Endothelial cell of umbilical vein (primary cell): ENCODE data around the gene MPZL3. TPM values are rescaled to one million over a fixed set of nuclear protein-coding genes. Genes with fewer than 3 reads are reported as not detected.

Source experiments
- BruUV-seq: library from RNA; stranded (reverse); fragments of 400-500 nt; replicated peaks from 2 replicates; lab custom pipeline; 2021; lab: Mats Ljungman, UMichigan
- CTCF ChIA-PET: fragments of 300-600, 350-600 bp; sonication (Branson Sonifier 250); formaldehyde crosslinking; loops from one replicate; lab custom pipeline; 2021; ENCODE audit warnings: antibody characterized with exemption, inconsistent platforms; lab: Charles Lee
- POLR2A ChIA-PET: fragments of 300-600, 350-600 bp; sonication (Branson Sonifier 250); formaldehyde crosslinking; loops from one replicate; lab custom pipeline; 2021; ENCODE audit warnings: antibody characterized with exemption, inconsistent platforms; lab: Charles Lee
- DNase-seq: peaks from one replicate; pipeline ENCODE4 v3.0.0-alpha.2; 2011; ENCODE audit warnings: low read depth, low spot score
- FAIRE-seq: peaks from 2 replicates; lab custom pipeline; 2011; peaks lifted over from hg19 to GRCh38; lab: Jason Lieb, UNC
- H2AFZ ChIP-seq: 2 replicates; pipeline ENCODE4 v1.6.0; 2012; ENCODE audit warnings: low read depth, low read length, control low read depth, inconsistent platforms
- H3K27ac ChIP-seq: 2 replicates; pipeline ENCODE4 v1.5.1; 2011; ENCODE audit warnings: low read depth, mild to moderate bottlenecking, control low read depth, low read length, moderate library complexity; ENCODE audit not compliant: insufficient read depth
- H3K27me3 ChIP-seq, 2 experiments: 2 replicates each; pipeline versions ENCODE4 v1.6.0 to v1.6.1; 2011; ENCODE audit warnings: low read length in 2 of 2, mixed read lengths in 1 of 2; ENCODE audit not compliant: control insufficient read depth in 2 of 2, insufficient read depth in 2 of 2
- H3K36me3 ChIP-seq, 2 experiments: 2 replicates in 1 of 2; 3 replicates in 1 of 2; pipeline ENCODE4 v1.5.1; 2011; ENCODE audit warnings: low read length in 2 of 2, mild to moderate bottlenecking in 1 of 2, moderate library complexity in 1 of 2; ENCODE audit not compliant: control insufficient read depth in 2 of 2, insufficient read depth in 2 of 2; ENCODE audit errors: extremely low read depth in 1 of 2
- H3K4me1 ChIP-seq: 3 replicates; pipeline ENCODE4 v1.5.1; 2011; ENCODE audit warnings: mild to moderate bottlenecking, low read length; ENCODE audit not compliant: control insufficient read depth, insufficient read depth; ENCODE audit errors: extremely low read depth
- H3K4me2 ChIP-seq: 2 replicates; pipeline ENCODE4 v1.6.1; 2011; ENCODE audit warnings: low read length, control low read depth, mixed read lengths; ENCODE audit not compliant: insufficient read depth
- H3K4me3 ChIP-seq, 3 experiments: fragments of 200-600 bp in 1 of 3; sonication (generic), shearing (Covaris generic) in 1 of 3; replicated peaks in 1 of 3; 2 replicates each; pipeline ENCODE4 v1.5.1; 2011 to 2016; ENCODE audit warnings: control low read depth in 3 of 3, low read length in 3 of 3, mild to moderate bottlenecking in 2 of 3, inconsistent platforms in 1 of 3, low read depth in 1 of 3, moderate library complexity in 1 of 3; ENCODE audit not compliant: insufficient read depth in 1 of 3
- H3K79me2 ChIP-seq: 2 replicates; pipeline ENCODE4 v1.6.0; 2012; ENCODE audit warnings: low read length, inconsistent platforms; ENCODE audit not compliant: control insufficient read depth, insufficient read depth
- H3K9ac ChIP-seq: replicated peaks from 2 replicates; pipeline ENCODE3; 2011; ENCODE audit warnings: low read length, control low read depth; ENCODE audit not compliant: insufficient read depth; ENCODE audit errors: extremely low read depth
- H3K9me1 ChIP-seq: replicated peaks from 3 replicates; pipeline ENCODE4 v1.6.0; 2011; ENCODE audit warnings: mild to moderate bottlenecking, low read length; ENCODE audit not compliant: control insufficient read depth, insufficient read depth; ENCODE audit errors: extremely low read depth
- H3K9me3 ChIP-seq: replicated peaks from 2 replicates; pipeline ENCODE4 v1.5.1; 2012; ENCODE audit warnings: low read length, inconsistent platforms; ENCODE audit not compliant: control insufficient read depth, insufficient read depth
- H4K20me1 ChIP-seq: replicated peaks from 2 replicates; pipeline ENCODE3; 2011; ENCODE audit warnings: mild to moderate bottlenecking, low read length; ENCODE audit not compliant: control insufficient read depth, insufficient read depth; ENCODE audit errors: extremely low read depth
- EZH2 ChIP-seq: IDR thresholded peaks from 2 replicates; pipeline ENCODE4 v1.6.1; 2012; ENCODE audit warnings: borderline replicate concordance, low read depth, mild to moderate bottlenecking, moderate library complexity, low read length, inconsistent platforms; ENCODE audit not compliant: severe bottlenecking
- JUN ChIP-seq: IDR thresholded peaks from 2 replicates; pipeline ENCODE4 v1.6.1; 2011; ENCODE audit warnings: borderline replicate concordance, low read depth; ENCODE audit not compliant: insufficient read length, insufficient read depth
- MYC ChIP-seq: IDR thresholded peaks from one replicate; pipeline ENCODE4 v1.6.1; 2011; ENCODE audit warnings: mild to moderate bottlenecking, low read depth, low read length
- POLR2A ChIP-seq: IDR thresholded peaks from 2 replicates; pipeline ENCODE4 v1.6.1; 2012; ENCODE audit warnings: low read depth, mild to moderate bottlenecking, control low read depth, low read length
- POLR2AphosphoS5 ChIP-seq: IDR thresholded peaks from 2 replicates; pipeline ENCODE4 v1.6.1; 2012; ENCODE audit warnings: low read depth, mild to moderate bottlenecking, control low read depth, low read length, moderate library complexity; ENCODE audit not compliant: insufficient read depth
- dilution Hi-C: fragments of 300-500 bp; cut with MboI; formaldehyde crosslinking; loops from one replicate; pipeline ENCODE4 v1.15.0; 2019; ENCODE audit warnings: low sequenced_read_pairs; ENCODE audit not compliant: extremely low pct_ligation_motif_present
- intact Hi-C: fragments of 100-400 bp; cut with micrococcal nuclease; formaldehyde crosslinking; loops from one replicate; pipeline ENCODE4 v1.10.0; 2022
- polyA plus RNA-seq, 4 experiments: library from polyadenylated mRNA; depleted of rRNA in 3 of 4; stranded (reverse) in 3 of 4; unstranded in 1 of 4; fragments of >200 nt; gene quantifications; 2 replicates each; pipeline versions ENCODE4 v1.2.1 to v1.2.3, GENCODE V29; 2011 to 2012; ENCODE audit warnings: missing spikeins in 1 of 4
- total RNA-seq: library from RNA; stranded (reverse); gene quantifications from 2 replicates; pipeline ENCODE4 v1.2.3, GENCODE V29; 2021
- TF ChIP-seq, protein P1 (sequence below): IDR thresholded peaks from 2 replicates; pipeline ENCODE4 v1.6.1; 2011; ENCODE audit not compliant: insufficient read depth, insufficient read length
- TF ChIP-seq, protein P2 (sequence below), 2 donors: IDR thresholded peaks; 1 replicate in 1 of 2; 2 replicates in 1 of 2; pipeline ENCODE4 v1.5.1; 2011; ENCODE audit warnings: low read length in 2 of 2, mild to moderate bottlenecking in 2 of 2, moderate library complexity in 2 of 2, control low read depth in 1 of 2, inconsistent platforms in 1 of 2, low read depth in 1 of 2; ENCODE audit not compliant: insufficient read depth in 1 of 2; ENCODE audit errors: extremely low read depth in 1 of 2

The MPZL3 gene
- total and polyA plus RNA-seq, 2 donors (not counting 3 experiments of a cell fraction or from before 2014, with no cell fraction given): 2.5 to 7.1 TPM

DNA sequence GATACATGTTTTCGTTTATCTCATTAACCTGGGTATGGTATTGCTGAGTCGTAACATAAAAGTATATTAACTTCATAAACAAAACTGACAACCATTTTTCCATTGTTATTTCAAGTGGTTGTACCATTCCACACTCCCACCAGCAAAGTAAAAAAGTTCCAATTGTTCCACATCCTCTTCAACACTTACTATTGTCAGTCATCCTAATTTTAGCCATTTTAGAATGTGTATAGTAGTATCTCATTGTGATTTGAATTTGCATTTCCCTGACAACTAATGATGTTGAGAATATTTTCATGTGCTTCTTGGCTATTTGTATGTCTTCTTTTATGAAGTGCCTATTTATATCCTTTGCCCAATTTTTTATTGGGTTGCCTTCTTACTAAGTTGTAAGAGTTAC lies 41.9 kb upstream of the MPZL3 start:
- dilution Hi-C loops (no loop called here), intact Hi-C loops (loop anchor here (2.0 to 5.0 kb wide), 2 partner anchors 59 to 273 kb away; partner anchors contain the start of gene IFT46)
- FAIRE-seq: peak; percentile 12
- Histone ChIP-seq H3K4me1 (no peaks in the 10 kb centered on the region), H3K79me2 (no peaks in the 10 kb centered on the region), H3K9me1 (no peaks in the 10 kb centered on the region), H3K27ac (no peak overlapping the region), H2AFZ (no peak overlapping the region), H3K36me3 (no peaks in the 10 kb centered on the region), H3K27me3 (no peaks in the 10 kb centered on the region), H4K20me1 (no peaks in the 10 kb centered on the region), H3K4me3 (no peak overlapping the region), H3K4me2 (no peak overlapping the region), H3K9me3 (no peaks in the 10 kb centered on the region), H3K9ac (no peak overlapping the region)
- TF ChIP-seq EZH2: no peak
- TF ChIP-seq JUN: no peak
- TF ChIP-seq, protein P1, sequence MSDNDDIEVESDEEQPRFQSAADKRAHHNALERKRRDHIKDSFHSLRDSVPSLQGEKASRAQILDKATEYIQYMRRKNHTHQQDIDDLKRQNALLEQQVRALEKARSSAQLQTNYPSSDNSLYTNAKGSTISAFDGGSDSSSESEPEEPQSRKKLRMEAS: no peak
- no peak for TF ChIP-seq MYC
- TF ChIP-seq POLR2A: no peak
- no peak for TF ChIP-seq POLR2AphosphoS5
- TF ChIP-seq, protein P2, sequence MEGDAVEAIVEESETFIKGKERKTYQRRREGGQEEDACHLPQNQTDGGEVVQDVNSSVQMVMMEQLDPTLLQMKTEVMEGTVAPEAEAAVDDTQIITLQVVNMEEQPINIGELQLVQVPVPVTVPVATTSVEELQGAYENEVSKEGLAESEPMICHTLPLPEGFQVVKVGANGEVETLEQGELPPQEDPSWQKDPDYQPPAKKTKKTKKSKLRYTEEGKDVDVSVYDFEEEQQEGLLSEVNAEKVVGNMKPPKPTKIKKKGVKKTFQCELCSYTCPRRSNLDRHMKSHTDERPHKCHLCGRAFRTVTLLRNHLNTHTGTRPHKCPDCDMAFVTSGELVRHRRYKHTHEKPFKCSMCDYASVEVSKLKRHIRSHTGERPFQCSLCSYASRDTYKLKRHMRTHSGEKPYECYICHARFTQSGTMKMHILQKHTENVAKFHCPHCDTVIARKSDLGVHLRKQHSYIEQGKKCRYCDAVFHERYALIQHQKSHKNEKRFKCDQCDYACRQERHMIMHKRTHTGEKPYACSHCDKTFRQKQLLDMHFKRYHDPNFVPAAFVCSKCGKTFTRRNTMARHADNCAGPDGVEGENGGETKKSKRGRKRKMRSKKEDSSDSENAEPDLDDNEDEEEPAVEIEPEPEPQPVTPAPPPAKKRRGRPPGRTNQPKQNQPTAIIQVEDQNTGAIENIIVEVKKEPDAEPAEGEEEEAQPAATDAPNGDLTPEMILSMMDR (IDR thresholded peaks at IDR 0.05; ENCODE audit: extremely low read depth in 1 of 2, insufficient read depth in 1 of 2, low read depth in 1 of 2, low read length in 2 of 2): no peak
- ChIA-PET POLR2A (no interaction called here), CTCF (interaction anchor here (1.5 to 2.7 kb wide), 2 partner anchors 92 to 95 kb away, joined by 3 to 53 read pairs; no protein-coding TSS in a partner anchor)
- DNase-seq: no peak
- no TSS peak for BruUV-seq
